GM12873 (cell line): ENCODE data around the gene CCNE1.

Experiments
- CTCF ChIP-seq: IDR thresholded peaks from 2 replicates; pipeline ENCODE4 v1.5.1; 2012; ENCODE audit warnings: low read depth, mild to moderate bottlenecking, moderate library complexity, low read length, control low read depth; ENCODE audit not compliant: insufficient read depth; ENCODE audit errors: missing control alignments

The CCNE1 gene

GRCh38 chr19:29812080-29812880, 489 bp downstream of the CCNE1 start:
- TF ChIP-seq CTCF, result no peak

- no peak for TF ChIP-seq CTCF
Observed at GRCh38 chr19:29812881-29813275, 1.1 kb downstream of the CCNE1 start.

GRCh38 chr19:29813642-29814041, 1.9 kb downstream of the CCNE1 start:
- TF ChIP-seq CTCF, result no peak

- TF ChIP-seq CTCF, result peak; percentile 15
Observed at GRCh38 chr19:29815231-29815630, 3.4 kb downstream of the CCNE1 start.

GRCh38 chr19:29817316-29817715, 5.5 kb downstream of the CCNE1 start:
- no peak for TF ChIP-seq CTCF

GRCh38 chr19:29819300-29819699, 7.5 kb downstream of the CCNE1 start:
- TF ChIP-seq CTCF, result no peak

GRCh38 chr19:29819986-29820385, 8.2 kb downstream of the CCNE1 start:
- no peak for TF ChIP-seq CTCF
